SK-N-SH (cell line): ENCODE data around the gene PCDH20. TPM values are rescaled to one million over a fixed set of nuclear protein-coding genes. Genes with fewer than 3 reads are reported as not detected.

Experiments used
- CTCF ChIA-PET: fragments of 300-600, 350-600 bp; formaldehyde crosslinking; extraction: SDS; loops from one replicate; lab custom pipeline; 2021; lab: Yijun Ruan, JAX
- POLR2A ChIA-PET: fragments of 350-600 bp; sonication (Branson Sonifier 250); formaldehyde crosslinking; extraction: SDS; loops from one replicate; lab custom pipeline; 2020; ENCODE audit warnings: antibody characterized with exemption, inconsistent platforms; lab: Yijun Ruan, JAX
- DNase-seq: peaks from one replicate; pipeline ENCODE4 v3.0.0; 2012
- H2AFZ ChIP-seq: fragments of 200-600 bp; sonication (generic); 2 replicates; pipeline ENCODE4 v1.8.1; 2016; ENCODE audit warnings: antibody characterized with exemption, mild to moderate bottlenecking, low read depth
- H3F3A ChIP-seq: fragments of 200-600 bp; sonication (generic); replicated peaks from 2 replicates; pipeline ENCODE3; 2016; ENCODE audit warnings: antibody characterized with exemption, mild to moderate bottlenecking; ENCODE audit not compliant: insufficient read depth
- H3K27ac ChIP-seq, 2 experiments: fragments of 200-500 bp in 1 of 2; fragments of 200-600 bp in 1 of 2; sonication (Bioruptor generic) in 1 of 2; sonication (generic), shearing (Covaris generic) in 1 of 2; 2 replicates each; pipeline versions ENCODE4 v1.5.1 to v1.6.1; 2014 to 2016; ENCODE audit warnings: low read depth in 2 of 2, inconsistent platforms in 1 of 2, low read length in 1 of 2, mild to moderate bottlenecking in 1 of 2, mixed read lengths in 1 of 2
- H3K27me3 ChIP-seq: fragments of 200-600 bp; sonication (generic), shearing (Covaris generic); 2 replicates; pipeline ENCODE4 v1.6.1; 2016; ENCODE audit warnings: mixed run types; ENCODE audit not compliant: insufficient read depth
- H3K36me3 ChIP-seq, 2 experiments: fragments of 200-500 bp in 1 of 2; fragments of 200-600 bp in 1 of 2; sonication (Bioruptor generic) in 1 of 2; sonication (generic) in 1 of 2; replicated peaks in 1 of 2; 2 replicates each; pipeline versions ENCODE3 to v1.5.1; 2014 to 2016; ENCODE audit warnings: low read length in 1 of 2, mild to moderate bottlenecking in 1 of 2; ENCODE audit not compliant: insufficient read depth in 2 of 2, control insufficient read depth in 1 of 2
- H3K4me1 ChIP-seq, 2 experiments: fragments of 200-500 bp in 1 of 2; fragments of 200-600 bp in 1 of 2; sonication (Bioruptor generic) in 1 of 2; sonication (generic), shearing (Covaris generic) in 1 of 2; 2 replicates each; pipeline versions ENCODE4 v1.5.1 to v1.6.1; 2014 to 2016; ENCODE audit warnings: low read depth in 1 of 2, low read length in 1 of 2, mixed run types in 1 of 2; ENCODE audit not compliant: insufficient read depth in 2 of 2, control insufficient read depth in 1 of 2
- H3K4me2 ChIP-seq: fragments of 200-600 bp; sonication (generic), shearing (Covaris generic); 2 replicates; pipeline ENCODE4 v1.6.1; 2017; ENCODE audit warnings: mixed run types
- H3K4me3 ChIP-seq, 2 experiments: fragments of 200-500 bp in 1 of 2; fragments of 200-600 bp in 1 of 2; sonication (Bioruptor generic) in 1 of 2; sonication (generic), shearing (Covaris generic) in 1 of 2; 2 replicates each; pipeline versions ENCODE4 v1.5.1 to v1.8.1; 2014 to 2016; ENCODE audit warnings: low read depth in 2 of 2, inconsistent platforms in 1 of 2, low read length in 1 of 2, mild to moderate bottlenecking in 1 of 2, mixed read lengths in 1 of 2, moderate library complexity in 1 of 2
- H3K79me2 ChIP-seq: fragments of 200-600 bp; sonication (generic); 2 replicates; pipeline ENCODE4 v1.8.1; 2017; ENCODE audit warnings: mild to moderate bottlenecking; ENCODE audit not compliant: insufficient read depth
- H3K9ac ChIP-seq: fragments of 200-600 bp; sonication (generic); 2 replicates; pipeline ENCODE4 v1.6.1; 2017; ENCODE audit warnings: mixed run types
- H3K9me2 ChIP-seq: fragments of 200-600 bp; sonication (generic); 2 replicates; pipeline ENCODE4 v1.6.1; 2017; ENCODE audit warnings: mixed run types
- H3K9me3 ChIP-seq: fragments of 200-600 bp; sonication (generic); 2 replicates; pipeline ENCODE4 v1.6.1; 2017; ENCODE audit warnings: mixed run types, mild to moderate bottlenecking, moderate library complexity
- H4K20me1 ChIP-seq: fragments of 200-600 bp; sonication (generic); 2 replicates; pipeline ENCODE4 v1.6.1; 2017; ENCODE audit warnings: mild to moderate bottlenecking, mixed run types; ENCODE audit not compliant: insufficient read depth
- EP300 ChIP-seq, 2 experiments: IDR thresholded peaks; 2 replicates each; pipeline versions ENCODE4 v1.4.0 to v1.6.1; 2012; ENCODE audit warnings: borderline replicate concordance in 1 of 2, low read depth in 1 of 2, low read length in 1 of 2
- GATA2 ChIP-seq: sonication (generic); formaldehyde crosslinking; IDR thresholded peaks from 2 replicates; pipeline ENCODE4 v1.5.0; 2020; ENCODE audit warnings: mild to moderate bottlenecking, missing genetic modification reagents
- JUND ChIP-seq: IDR thresholded peaks from 2 replicates; pipeline ENCODE4 v1.4.0; 2012
- NFIC ChIP-seq: IDR thresholded peaks from 2 replicates; pipeline ENCODE4 v1.4.0; 2012; ENCODE audit warnings: borderline replicate concordance
- POLR2AphosphoS5 ChIP-seq: IDR thresholded peaks from 2 replicates; pipeline ENCODE4 v1.6.1; 2012; ENCODE audit warnings: low read depth, low read length
- RFX5 ChIP-seq: IDR thresholded peaks from 2 replicates; pipeline ENCODE4 v1.6.1; 2012; ENCODE audit warnings: mild to moderate bottlenecking, improper control_type of control experiment, low read length
- SIN3A ChIP-seq: IDR thresholded peaks from 2 replicates; pipeline ENCODE4 v1.6.1; 2012; ENCODE audit warnings: low read depth, mild to moderate bottlenecking, low read length, moderate library complexity, borderline replicate concordance
- SMC3 ChIP-seq: IDR thresholded peaks from 2 replicates; pipeline ENCODE4 v1.6.1; 2012; ENCODE audit warnings: low read depth, low read length, improper control_type of control experiment
- TCF12 ChIP-seq: IDR thresholded peaks from 2 replicates; pipeline ENCODE4 v1.4.0; 2012
- TEAD4 ChIP-seq: IDR thresholded peaks from 2 replicates; pipeline ENCODE4 v1.4.0; 2012; ENCODE audit warnings: mild to moderate bottlenecking, borderline replicate concordance; ENCODE audit not compliant: insufficient read depth
- WGBS: methylation state at CpG from one replicate; pipeline ENCODE4 v1.1.6; 2017; ENCODE audit warnings: low lambda C conversion rate; 5-methylcytosine and 5-hydroxymethylcytosine counted together
- polyA plus RNA-seq, 3 experiments: library from polyadenylated mRNA; depleted of rRNA; stranded (reverse); fragments of >200 nt; gene quantifications; 2 replicates each; pipeline ENCODE4 v1.2.3, GENCODE V29; 2012
- TF ChIP-seq, protein P1 (sequence below): IDR thresholded peaks from 2 replicates; pipeline ENCODE4 v1.4.0; 2012; ENCODE audit warnings: low read depth
- TF ChIP-seq, protein P2 (sequence below): fragments of 150-350 bp; IDR thresholded peaks from 2 replicates; pipeline ENCODE4 v1.6.1; 2017; ENCODE audit warnings: antibody characterized with exemption, low read length, low read depth, borderline replicate concordance

The PCDH20 gene
- polyA plus RNA-seq, 1 of the 3 experiments (the other 2 are of a cell fraction): not detected

DNA sequence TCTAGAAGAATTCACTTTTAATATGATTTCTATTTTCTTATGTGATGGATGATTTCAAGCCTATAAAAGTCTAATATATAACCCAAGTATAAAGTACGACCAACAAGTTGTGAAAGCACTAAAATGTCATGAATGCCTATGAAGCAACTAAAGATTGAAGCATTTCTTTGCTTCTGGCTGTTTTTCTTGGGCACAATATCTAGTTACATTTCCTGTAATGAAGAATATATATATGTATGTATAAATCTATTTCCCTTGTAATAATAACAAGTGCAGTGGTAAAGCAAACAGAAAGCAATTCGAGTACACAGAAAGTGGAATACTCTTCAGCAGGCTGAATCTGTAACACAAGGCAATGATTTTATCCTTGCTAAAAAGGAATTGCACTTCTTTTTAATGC, 5.4 kb downstream of the PCDH20 start:
- Histone ChIP-seq H3K4me3 (no peak overlapping the region), H4K20me1 (no peaks in the 10 kb centered on the region), H3K9ac (no peak overlapping the region), H3K36me3 (no peaks in the 10 kb centered on the region), H3K27ac (no peak overlapping the region), H2AFZ (no peak overlapping the region), H3K4me1 (peaks cover 0 to 10% of the 10 kb centered on the region in 2 experiments; a peak in 1 of 4 replicates), H3K9me3 (no peaks in the 10 kb centered on the region; the same call in 1 of the 2 replicates), H3K27me3 (peaks cover 13% of the 10 kb centered on the region; the same call in 1 of the 2 replicates), H3K9me2 (no peaks in the 10 kb centered on the region), H3F3A (no peaks in the 10 kb centered on the region), H3K79me2 (no peaks in the 10 kb centered on the region), H3K4me2 (no peak overlapping the region)
- ChIA-PET CTCF (interaction anchor here (0.8 to 1.9 kb wide), 11 partner anchors 8 to 782 kb away, joined by 3 to 10 read pairs (median 5); no protein-coding TSS in a partner anchor), POLR2A (no interaction called here)
- TF ChIP-seq NFIC (no peak), SMC3 (no peak), EP300 (IDR thresholded peaks at IDR 0.05; ENCODE audit: borderline replicate concordance in 1 of 2, low read depth in 1 of 2, low read length in 1 of 2) (no peak), JUND (no peak), SIN3A (no peak), GATA2 (no peak), TEAD4 (no peak)
- TF ChIP-seq, protein P1, sequence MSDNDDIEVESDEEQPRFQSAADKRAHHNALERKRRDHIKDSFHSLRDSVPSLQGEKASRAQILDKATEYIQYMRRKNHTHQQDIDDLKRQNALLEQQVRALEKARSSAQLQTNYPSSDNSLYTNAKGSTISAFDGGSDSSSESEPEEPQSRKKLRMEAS: no peak
- no peak for DNase-seq
- 20% methylated on average over 2 of the region's 2 CpGs for WGBS

DNA sequence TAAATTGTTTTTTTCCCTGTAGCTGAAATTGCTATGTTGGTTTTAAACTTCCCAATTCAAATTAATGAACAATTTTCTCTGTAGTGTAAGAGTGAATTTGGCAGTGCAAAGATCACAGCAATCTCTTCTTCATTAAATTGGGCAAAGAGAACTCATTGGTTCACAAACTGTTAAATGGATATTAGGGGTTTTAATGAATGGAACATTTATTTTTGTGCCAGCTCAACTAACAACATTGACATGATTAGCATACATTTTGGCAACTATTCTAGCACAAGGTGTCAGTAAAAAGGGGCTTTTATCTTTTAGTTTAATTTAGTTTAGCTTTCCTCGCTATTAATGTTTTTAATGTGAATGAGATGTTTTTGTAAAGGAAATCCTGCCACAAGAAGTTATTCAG, 7.1 kb downstream of the PCDH20 start:
- H3K9ac ChIP-seq: no peak overlapping the region
- H2AFZ ChIP-seq: no peak overlapping the region
- CTCF ChIA-PET: no interaction called here
- H3F3A ChIP-seq: no peaks in the 10 kb centered on the region
- H3K9me3 ChIP-seq: no peaks in the 10 kb centered on the region; the same call in 1 of the 2 replicates
- WGBS: 0% methylated on average over 1 of the region's 1 CpG
- H3K4me2 ChIP-seq: no peak overlapping the region
- no peaks in the 10 kb centered on the region for H4K20me1 ChIP-seq
- TF ChIP-seq, protein P2, sequence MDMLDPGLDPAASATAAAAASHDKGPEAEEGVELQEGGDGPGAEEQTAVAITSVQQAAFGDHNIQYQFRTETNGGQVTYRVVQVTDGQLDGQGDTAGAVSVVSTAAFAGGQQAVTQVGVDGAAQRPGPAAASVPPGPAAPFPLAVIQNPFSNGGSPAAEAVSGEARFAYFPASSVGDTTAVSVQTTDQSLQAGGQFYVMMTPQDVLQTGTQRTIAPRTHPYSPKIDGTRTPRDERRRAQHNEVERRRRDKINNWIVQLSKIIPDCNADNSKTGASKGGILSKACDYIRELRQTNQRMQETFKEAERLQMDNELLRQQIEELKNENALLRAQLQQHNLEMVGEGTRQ: no peak
- TF ChIP-seq POLR2AphosphoS5 (no peak), EP300 (IDR thresholded peaks at IDR 0.05; ENCODE audit: borderline replicate concordance in 1 of 2, low read depth in 1 of 2, low read length in 1 of 2) (no peak)
- POLR2A ChIA-PET: no interaction called here
- no peaks in the 10 kb centered on the region for H3K9me2 ChIP-seq
- DNase-seq: no peak
- H3K27me3 ChIP-seq: peaks cover 9% of the 10 kb centered on the region; the same call in 1 of the 2 replicates
- no peak overlapping the region for H3K4me3 ChIP-seq
- no peak overlapping the region for H3K27ac ChIP-seq
- peaks cover 0 to 5% of the 10 kb centered on the region in 2 experiments; a peak in 1 of 4 replicates for H3K4me1 ChIP-seq
- no peaks in the 10 kb centered on the region for H3K79me2 ChIP-seq
- H3K36me3 ChIP-seq: no peaks in the 10 kb centered on the region

DNA sequence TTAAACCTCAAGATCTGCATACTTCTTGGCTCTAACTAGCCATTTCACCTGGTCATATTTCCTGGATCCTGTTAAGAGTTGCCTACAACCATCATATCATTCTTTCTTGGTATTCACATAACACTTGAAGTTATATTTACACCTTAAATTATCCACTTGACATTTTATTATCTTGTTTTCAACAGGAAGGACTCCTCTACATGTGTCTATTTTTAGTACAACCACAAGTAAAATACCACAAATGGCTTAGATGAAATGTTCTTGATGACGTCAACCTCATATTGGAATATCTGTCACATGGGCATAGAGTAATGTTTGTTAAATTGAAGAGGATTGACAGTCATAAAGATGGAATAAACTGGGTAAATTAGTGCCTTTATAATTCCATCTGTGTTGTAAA, 9.4 kb downstream of the PCDH20 start:
- Histone ChIP-seq H3K79me2 (no peaks in the 10 kb centered on the region), H3K36me3 (no peaks in the 10 kb centered on the region), H3K27me3 (no peaks in the 10 kb centered on the region), H4K20me1 (no peaks in the 10 kb centered on the region), H3K9ac (no peak overlapping the region), H3K4me1 (no peaks in the 10 kb centered on the region), H3K4me2 (no peak overlapping the region), H3K9me2 (no peaks in the 10 kb centered on the region), H3F3A (no peaks in the 10 kb centered on the region), H3K4me3 (no peak overlapping the region), H2AFZ (no peak overlapping the region), H3K27ac (no peak overlapping the region), H3K9me3 (no peaks in the 10 kb centered on the region; the same call in 1 of the 2 replicates)
- TF ChIP-seq TCF12: no peak
- no peak for TF ChIP-seq JUND
- no peak for TF ChIP-seq RFX5
- no peak for DNase-seq
- ChIA-PET CTCF (no interaction called here), POLR2A (no interaction called here)
- WGBS: 52% methylated on average over 1 of the region's 1 CpG
